GM12801 (cell line): ENCODE data around the gene ABL1.

Experiments used
- TF ChIP-seq, protein P1 (sequence below): IDR thresholded peaks from one replicate; pipeline ENCODE4 v1.5.1; 2011; ENCODE audit warnings: control low read depth; ENCODE audit not compliant: insufficient read length; ENCODE audit errors: extremely low read depth

The ABL1 gene

DNA sequence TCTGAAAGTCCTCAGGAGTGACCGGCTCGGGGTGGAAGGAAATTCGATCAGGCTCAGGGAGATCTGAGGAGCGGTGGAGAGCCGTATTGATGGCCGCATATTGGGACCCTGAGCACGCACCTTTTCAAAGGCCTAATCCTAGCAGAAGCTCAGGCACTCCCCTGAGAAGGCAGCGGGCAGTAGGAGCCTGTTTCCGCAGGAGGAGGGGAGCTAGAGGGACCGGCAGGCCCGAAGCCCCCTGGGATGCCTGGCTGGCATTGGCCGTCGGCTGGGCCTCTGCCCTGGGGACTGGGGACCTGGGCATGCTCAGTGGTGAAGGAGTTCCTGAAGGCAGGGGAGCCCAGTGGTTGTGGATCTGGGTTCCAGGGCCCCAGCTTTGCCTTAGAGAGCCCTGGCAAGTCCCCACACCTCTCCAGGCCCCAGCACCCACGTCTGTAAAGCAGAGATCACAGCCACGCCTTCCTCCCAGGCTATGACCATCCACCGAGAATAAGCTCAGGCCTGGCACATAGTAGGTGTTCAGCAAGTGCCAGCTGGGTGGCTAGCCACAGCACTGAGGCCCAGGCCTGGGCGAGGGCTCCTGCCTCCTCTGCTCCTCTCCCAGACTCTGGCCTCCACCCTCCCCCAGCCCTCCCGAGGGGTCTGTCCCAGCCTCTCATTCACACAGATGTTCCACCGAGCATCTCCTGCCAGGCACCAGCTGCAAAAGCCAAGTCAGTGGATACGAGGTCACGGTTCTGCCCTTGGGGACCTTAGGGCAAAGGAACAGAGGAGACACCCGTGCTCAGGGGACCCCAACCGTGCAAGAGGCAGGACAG is 78.8 kb downstream of the ABL1 start:
- TF ChIP-seq, protein P1, sequence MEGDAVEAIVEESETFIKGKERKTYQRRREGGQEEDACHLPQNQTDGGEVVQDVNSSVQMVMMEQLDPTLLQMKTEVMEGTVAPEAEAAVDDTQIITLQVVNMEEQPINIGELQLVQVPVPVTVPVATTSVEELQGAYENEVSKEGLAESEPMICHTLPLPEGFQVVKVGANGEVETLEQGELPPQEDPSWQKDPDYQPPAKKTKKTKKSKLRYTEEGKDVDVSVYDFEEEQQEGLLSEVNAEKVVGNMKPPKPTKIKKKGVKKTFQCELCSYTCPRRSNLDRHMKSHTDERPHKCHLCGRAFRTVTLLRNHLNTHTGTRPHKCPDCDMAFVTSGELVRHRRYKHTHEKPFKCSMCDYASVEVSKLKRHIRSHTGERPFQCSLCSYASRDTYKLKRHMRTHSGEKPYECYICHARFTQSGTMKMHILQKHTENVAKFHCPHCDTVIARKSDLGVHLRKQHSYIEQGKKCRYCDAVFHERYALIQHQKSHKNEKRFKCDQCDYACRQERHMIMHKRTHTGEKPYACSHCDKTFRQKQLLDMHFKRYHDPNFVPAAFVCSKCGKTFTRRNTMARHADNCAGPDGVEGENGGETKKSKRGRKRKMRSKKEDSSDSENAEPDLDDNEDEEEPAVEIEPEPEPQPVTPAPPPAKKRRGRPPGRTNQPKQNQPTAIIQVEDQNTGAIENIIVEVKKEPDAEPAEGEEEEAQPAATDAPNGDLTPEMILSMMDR, result no peak

DNA sequence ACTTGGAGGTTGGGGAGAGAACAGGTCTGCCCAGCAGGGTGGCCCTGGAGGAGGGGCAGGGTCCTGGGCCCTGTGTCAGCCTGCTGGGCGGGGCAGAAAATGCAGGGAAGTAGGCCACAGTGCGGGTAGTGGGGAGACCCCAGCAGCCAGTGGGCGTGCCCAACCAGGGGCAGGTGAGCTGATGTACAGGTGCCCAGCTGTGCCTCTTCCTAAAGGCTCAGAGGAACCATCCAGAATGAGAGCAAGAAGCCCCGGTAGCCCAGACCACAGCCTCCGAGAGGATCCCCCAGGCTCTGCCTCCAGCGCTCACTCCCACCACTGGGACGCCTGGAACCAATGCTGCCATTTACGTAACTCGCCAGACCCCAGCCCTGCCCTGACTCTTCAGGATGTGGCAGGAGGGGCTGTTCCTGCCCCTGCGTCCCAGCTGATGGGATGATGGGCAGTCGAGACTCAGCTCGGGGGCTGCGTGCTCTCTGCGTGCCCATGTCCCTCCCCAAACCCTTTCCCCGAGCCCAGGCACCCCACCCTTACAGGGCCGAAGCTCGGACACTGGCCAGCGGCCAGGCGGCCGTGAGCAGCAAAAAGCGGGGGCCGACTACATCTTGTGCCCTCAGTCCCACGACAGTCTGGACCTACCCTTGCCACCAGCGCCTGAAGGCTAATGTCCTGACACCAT is 79.5 kb downstream of the ABL1 start:
- TF ChIP-seq, protein P1, result no peak

DNA sequence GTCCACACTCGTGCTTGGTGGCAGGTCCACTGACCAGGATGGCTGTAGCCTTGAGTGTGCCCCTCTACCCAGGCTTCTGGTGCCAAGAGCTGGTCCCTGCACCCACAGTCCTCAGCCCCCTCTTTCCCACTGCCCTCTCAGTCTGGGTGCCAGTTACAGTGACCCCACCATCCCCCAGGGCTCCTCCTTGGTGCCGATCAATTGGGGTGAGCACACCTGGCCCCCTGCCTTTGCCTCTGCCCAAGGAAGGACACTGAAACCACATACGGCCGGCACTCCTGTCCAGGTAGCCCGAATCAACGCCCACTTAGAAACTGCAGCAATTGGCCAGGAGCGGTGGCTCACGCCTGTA is 80.0 kb downstream of the ABL1 start:
- TF ChIP-seq, protein P1, result no peak

DNA sequence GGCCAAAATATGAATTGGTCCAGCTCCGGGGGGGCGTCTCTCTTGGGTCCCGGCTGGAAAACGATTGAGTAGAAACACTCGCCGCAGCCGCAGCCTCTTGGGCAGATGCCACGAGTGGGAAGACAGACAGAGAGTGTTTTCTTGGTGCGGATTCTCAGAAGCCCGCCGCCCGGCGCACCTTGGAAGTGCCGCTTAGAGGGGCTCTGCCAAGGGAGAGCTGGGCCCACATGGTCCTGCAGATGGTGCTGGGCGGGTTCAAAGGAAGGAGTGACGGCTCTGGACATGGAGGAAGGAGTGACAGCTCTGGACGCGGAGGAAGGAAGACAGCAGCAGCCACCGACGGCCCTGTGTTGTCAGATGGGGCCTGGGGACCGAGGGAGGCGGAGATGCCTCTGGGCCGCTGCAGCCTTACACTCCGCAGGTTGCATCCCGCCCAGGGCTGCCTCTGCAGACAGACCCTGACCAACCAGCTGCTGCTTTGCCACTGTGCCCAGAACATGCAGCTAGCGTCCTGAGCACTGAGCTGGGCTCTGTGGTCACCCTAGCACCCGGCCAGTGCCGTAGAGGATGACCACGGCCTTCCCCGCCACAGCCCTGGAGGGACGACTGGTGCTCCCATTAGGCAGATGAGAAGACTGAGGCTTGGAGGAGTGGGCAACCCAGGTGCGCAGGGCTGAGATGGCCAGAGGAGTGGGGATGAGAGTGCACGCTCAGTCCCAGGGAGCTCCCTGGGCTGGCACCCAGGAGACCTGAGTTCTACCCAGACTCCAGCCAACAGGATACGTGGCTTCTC is 82.3 kb downstream of the ABL1 start:
- TF ChIP-seq, protein P1, result no peak

DNA sequence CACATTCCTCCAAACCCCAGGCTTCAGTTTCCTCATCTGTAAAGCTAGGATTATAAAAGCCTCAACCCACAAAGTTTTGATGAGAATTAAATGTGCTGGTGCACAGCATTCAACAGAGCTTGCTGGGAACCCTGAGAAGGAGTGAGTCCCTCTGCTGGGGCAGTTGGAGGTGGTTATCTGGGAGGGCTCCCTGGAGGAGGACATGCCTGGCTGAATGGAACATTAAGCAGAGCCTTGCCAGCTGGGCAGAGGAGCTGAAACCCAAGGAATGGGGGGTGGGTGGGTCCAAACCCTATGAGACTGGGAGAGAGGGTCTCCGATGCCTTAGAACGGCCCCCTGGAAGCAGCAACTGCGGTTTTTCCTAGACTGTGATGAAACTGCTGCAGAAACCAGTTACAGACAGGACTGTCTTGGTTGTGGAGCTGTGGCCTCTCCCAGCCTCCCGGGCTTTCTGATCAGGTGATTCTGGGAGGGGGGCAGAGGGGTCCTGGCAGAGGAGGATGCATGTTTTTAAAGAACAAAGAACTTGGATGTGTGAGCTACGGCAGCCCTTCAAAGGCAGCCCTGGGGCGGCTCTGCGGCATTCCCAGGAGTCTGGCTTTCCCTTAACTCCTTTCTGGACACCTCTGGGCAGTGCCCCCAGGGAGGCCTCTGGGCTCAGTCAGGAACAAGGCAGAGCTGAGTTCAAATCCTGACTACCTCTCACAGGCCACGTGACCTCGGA is 83.2 kb downstream of the ABL1 start:
- TF ChIP-seq, protein P1, result no peak

DNA sequence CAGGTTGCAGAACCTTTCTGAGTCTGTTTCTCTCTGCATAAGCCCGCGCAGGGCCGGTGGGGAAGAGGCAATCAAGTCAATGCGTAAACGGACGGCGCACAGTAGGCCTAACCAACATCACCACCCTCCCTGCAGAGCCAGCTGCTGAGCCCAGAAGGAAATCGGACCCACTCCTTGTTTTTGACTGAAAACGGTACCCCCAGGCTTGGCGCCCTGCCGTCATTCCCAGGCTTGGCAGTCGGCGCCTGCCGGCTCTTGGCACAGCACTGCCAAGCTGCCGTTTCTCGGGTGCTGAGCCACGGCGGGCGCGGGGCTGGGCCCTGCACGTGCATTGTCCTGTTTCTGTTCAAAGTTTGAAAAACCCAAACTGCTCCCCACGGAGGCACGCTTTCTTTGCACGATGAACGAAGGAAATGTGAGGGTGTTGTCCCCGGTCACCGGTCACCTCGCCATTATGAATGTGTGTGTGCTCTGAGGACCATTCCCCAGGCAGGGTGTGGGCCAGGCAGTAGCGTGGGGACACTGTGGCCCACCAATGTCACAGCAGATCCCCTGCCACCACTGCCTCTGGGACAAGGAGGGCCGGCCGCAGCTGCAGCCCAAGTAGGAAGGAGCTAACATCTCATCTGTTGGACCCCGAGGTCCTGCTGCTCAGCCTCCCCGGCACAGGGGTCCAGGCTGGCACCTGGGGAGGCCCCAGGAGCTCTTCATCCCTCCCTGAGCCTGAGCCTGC is 83.9 kb downstream of the ABL1 start:
- TF ChIP-seq, protein P1, result no peak
